C4-2B (cell line): ENCODE results near the gene SPATA31E1.

Experiments used
- ZFX ChIP-seq: fragments of 450-650 bp; IDR thresholded peaks from 2 replicates; pipeline ENCODE4 v1.6.1; 2017
- TF ChIP-seq, protein P1 (sequence below): fragments of 450-650 bp; conservative IDR thresholded peaks from 2 replicates; pipeline ENCODE4 v1.5.1; 2017; ENCODE audit warnings: mild to moderate bottlenecking

GRCh38 chr9:87880683-87881082 is 2.0 kb upstream of the SPATA31E1 start:
- TF ChIP-seq, protein P1, sequence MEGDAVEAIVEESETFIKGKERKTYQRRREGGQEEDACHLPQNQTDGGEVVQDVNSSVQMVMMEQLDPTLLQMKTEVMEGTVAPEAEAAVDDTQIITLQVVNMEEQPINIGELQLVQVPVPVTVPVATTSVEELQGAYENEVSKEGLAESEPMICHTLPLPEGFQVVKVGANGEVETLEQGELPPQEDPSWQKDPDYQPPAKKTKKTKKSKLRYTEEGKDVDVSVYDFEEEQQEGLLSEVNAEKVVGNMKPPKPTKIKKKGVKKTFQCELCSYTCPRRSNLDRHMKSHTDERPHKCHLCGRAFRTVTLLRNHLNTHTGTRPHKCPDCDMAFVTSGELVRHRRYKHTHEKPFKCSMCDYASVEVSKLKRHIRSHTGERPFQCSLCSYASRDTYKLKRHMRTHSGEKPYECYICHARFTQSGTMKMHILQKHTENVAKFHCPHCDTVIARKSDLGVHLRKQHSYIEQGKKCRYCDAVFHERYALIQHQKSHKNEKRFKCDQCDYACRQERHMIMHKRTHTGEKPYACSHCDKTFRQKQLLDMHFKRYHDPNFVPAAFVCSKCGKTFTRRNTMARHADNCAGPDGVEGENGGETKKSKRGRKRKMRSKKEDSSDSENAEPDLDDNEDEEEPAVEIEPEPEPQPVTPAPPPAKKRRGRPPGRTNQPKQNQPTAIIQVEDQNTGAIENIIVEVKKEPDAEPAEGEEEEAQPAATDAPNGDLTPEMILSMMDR = no peak
- TF ChIP-seq ZFX = no peak
